Muscle of leg (tissue), 11 donors: Measurements from ENCODE around the gene IGDCC3. TPM values are rescaled to one million over a fixed set of nuclear protein-coding genes. Genes with fewer than 3 reads are reported as not detected.
A peak's percentile ranks its signal among the peaks of the same experiment; 100 is the strongest.

Experiments used
- DNase-seq: peaks from one replicate; pipeline ENCODE4 v3.0.0; 2013
- H3K27ac ChIP-seq: one replicate; pipeline ENCODE4 v1.5.1; 2013; ENCODE audit warnings: mild to moderate bottlenecking, low read length, control low read depth
- H3K27me3 ChIP-seq: one replicate; pipeline ENCODE4 v1.6.1; 2013; ENCODE audit warnings: low read length; ENCODE audit not compliant: control insufficient read depth, insufficient read depth
- H3K36me3 ChIP-seq: one replicate; pipeline ENCODE4 v1.6.1; 2013; ENCODE audit warnings: low read length; ENCODE audit not compliant: control insufficient read depth, insufficient read depth
- H3K4me1 ChIP-seq: one replicate; pipeline ENCODE4 v1.6.1; 2013; ENCODE audit warnings: low read length; ENCODE audit not compliant: control insufficient read depth, insufficient read depth
- H3K4me3 ChIP-seq: one replicate; pipeline ENCODE4 v1.5.1; 2013; ENCODE audit warnings: low read length, control low read depth
- H3K9me3 ChIP-seq: replicated peaks from 2 replicates; pipeline ENCODE4 v1.6.1; 2013; ENCODE audit warnings: low read depth, low read length; ENCODE audit not compliant: control insufficient read depth
- WGBS: methylation state at CpG from one replicate; pipeline ENCODE4 v1.1.5; 2013; ENCODE audit warnings: missing lambda C conversion rate; ENCODE audit not compliant: insufficient coverage; 5-methylcytosine and 5-hydroxymethylcytosine counted together
- polyA plus RNA-seq, 8 donors: library from polyadenylated mRNA; unstranded; fragments of 120-200 nt; gene quantifications; one replicate each; pipeline versions ENCODE4 v1.2.1 to v1.2.3, GENCODE V29; 2013; ENCODE audit warnings: inconsistent platforms in 1 of 8, low replicate concordance in 1 of 8; ENCODE audit not compliant: insufficient read length in 8 of 8, insufficient read depth in 1 of 8
- total RNA-seq: library from RNA; stranded (reverse); fragments of 120-200 nt; gene quantifications from one replicate; pipeline ENCODE4 v1.2.4, GENCODE V29; 2013

The IGDCC3 gene
- total and polyA plus RNA-seq, 9 donors: 1.8 to 3.6 (median 2.5) TPM

GRCh38 chr15:65344214-65344913 is 33.4 kb downstream of the IGDCC3 start:
- Histone ChIP-seq H3K9me3 (no peaks in the 10 kb centered on the region), H3K27ac (no peak overlapping the region), H3K27me3 (no peaks in the 10 kb centered on the region), H3K4me3 (no peak overlapping the region), H3K4me1 (peaks cover 4% of the 10 kb centered on the region), H3K36me3 (no peaks in the 10 kb centered on the region)
- no peak for DNase-seq
- 94% methylated on average over 4 of the region's 8 CpGs for WGBS

- Histone ChIP-seq H3K27ac (no peak overlapping the region), H3K9me3 (no peaks in the 10 kb centered on the region), H3K36me3 (no peaks in the 10 kb centered on the region), H3K4me3 (no peak overlapping the region), H3K27me3 (no peaks in the 10 kb centered on the region), H3K4me1 (peaks cover 4% of the 10 kb centered on the region)
- 52% methylated on average over 6 of the region's 10 CpGs for WGBS
- no peak for DNase-seq
Observed at GRCh38 chr15:65343374-65343981, 34.3 kb downstream of the IGDCC3 start.

GRCh38 chr15:65342493-65342892 is 35.3 kb downstream of the IGDCC3 start:
- 77% methylated on average over 9 of the region's 9 CpGs for WGBS

GRCh38 chr15:65339920-65340319 is 37.9 kb downstream of the IGDCC3 start:
- peak; percentile 17 for DNase-seq
- 21% methylated on average over 3 of the region's 7 CpGs for WGBS
- peaks cover 14% of the 10 kb centered on the region for H3K4me1 ChIP-seq

More at GRCh38 chr15:65342493-65342892, 35.3 kb downstream of the IGDCC3 start:
- no peak overlapping the region for H3K4me3 ChIP-seq
- no peaks in the 10 kb centered on the region for H3K27me3 ChIP-seq
- H3K36me3 ChIP-seq: no peaks in the 10 kb centered on the region
- H3K9me3 ChIP-seq: no peaks in the 10 kb centered on the region
- H3K4me1 ChIP-seq: peaks cover 12% of the 10 kb centered on the region
- no peak overlapping the region for H3K27ac ChIP-seq
- DNase-seq: no peak

GRCh38 chr15:65339416-65339815 is 38.4 kb downstream of the IGDCC3 start:
- no peaks in the 10 kb centered on the region for H3K9me3 ChIP-seq
- H3K4me1 ChIP-seq: peaks cover 14% of the 10 kb centered on the region
- DNase-seq: no peak
- no peak overlapping the region for H3K27ac ChIP-seq
- no peaks in the 10 kb centered on the region for H3K27me3 ChIP-seq
- no peak overlapping the region for H3K4me3 ChIP-seq
- H3K36me3 ChIP-seq: no peaks in the 10 kb centered on the region
- WGBS: 74% methylated on average over 4 of the region's 6 CpGs

More at GRCh38 chr15:65339920-65340319, 37.9 kb downstream of the IGDCC3 start:
- H3K9me3 ChIP-seq: no peaks in the 10 kb centered on the region
- H3K27me3 ChIP-seq: no peaks in the 10 kb centered on the region
- no peaks in the 10 kb centered on the region for H3K36me3 ChIP-seq
- no peak overlapping the region for H3K4me3 ChIP-seq
- H3K27ac ChIP-seq: no peak overlapping the region

GRCh38 chr15:65338823-65339222 is 39.0 kb downstream of the IGDCC3 start:
- peaks cover 14% of the 10 kb centered on the region for H3K4me1 ChIP-seq
- DNase-seq: no peak
- H3K4me3 ChIP-seq: no peak overlapping the region
- H3K27me3 ChIP-seq: no peaks in the 10 kb centered on the region
- H3K9me3 ChIP-seq: no peaks in the 10 kb centered on the region
- no peak overlapping the region for H3K27ac ChIP-seq
- no peaks in the 10 kb centered on the region for H3K36me3 ChIP-seq
- WGBS: 88% methylated on average over 6 of the region's 8 CpGs

GRCh38 chr15:65338366-65338765 is 39.4 kb downstream of the IGDCC3 start:
- Histone ChIP-seq H3K4me1 (peaks cover 14% of the 10 kb centered on the region), H3K36me3 (no peaks in the 10 kb centered on the region), H3K9me3 (no peaks in the 10 kb centered on the region), H3K27ac (no peak overlapping the region), H3K27me3 (no peaks in the 10 kb centered on the region), H3K4me3 (no peak overlapping the region)
- no peak for DNase-seq
- 30% methylated on average over 2 of the region's 3 CpGs for WGBS

- peaks cover 3% of the 10 kb centered on the region for H3K36me3 ChIP-seq
- WGBS: 26% methylated on average over 3 of the region's 6 CpGs
- no peak overlapping the region for H3K4me3 ChIP-seq
- DNase-seq: no peak
- peaks cover 14% of the 10 kb centered on the region for H3K4me1 ChIP-seq
- H3K9me3 ChIP-seq: no peaks in the 10 kb centered on the region
- H3K27me3 ChIP-seq: no peaks in the 10 kb centered on the region
- H3K27ac ChIP-seq: no peak overlapping the region
Observed at GRCh38 chr15:65337436-65338070, 40.2 kb downstream of the IGDCC3 start.

GRCh38 chr15:65336493-65337435 is 41.0 kb downstream of the IGDCC3 start:
- peaks cover 14% of the 10 kb centered on the region for H3K4me1 ChIP-seq
- H3K27me3 ChIP-seq: no peaks in the 10 kb centered on the region
- no peaks in the 10 kb centered on the region for H3K9me3 ChIP-seq
- no peak for DNase-seq
- no peak overlapping the region for H3K4me3 ChIP-seq
- WGBS: 25% methylated on average over 10 of the region's 21 CpGs
- peaks cover 3% of the 10 kb centered on the region for H3K36me3 ChIP-seq
- H3K27ac ChIP-seq: no peak overlapping the region
